T follicular helper cell (primary cell): ENCODE measurements around the gene PTGDR2.

ENCODE experiments used
- DNase-seq: peaks from one replicate; pipeline ENCODE4 v3.0.0-alpha.2; 2020; ENCODE audit warnings: low read depth

PTGDR2 gene

DNA sequence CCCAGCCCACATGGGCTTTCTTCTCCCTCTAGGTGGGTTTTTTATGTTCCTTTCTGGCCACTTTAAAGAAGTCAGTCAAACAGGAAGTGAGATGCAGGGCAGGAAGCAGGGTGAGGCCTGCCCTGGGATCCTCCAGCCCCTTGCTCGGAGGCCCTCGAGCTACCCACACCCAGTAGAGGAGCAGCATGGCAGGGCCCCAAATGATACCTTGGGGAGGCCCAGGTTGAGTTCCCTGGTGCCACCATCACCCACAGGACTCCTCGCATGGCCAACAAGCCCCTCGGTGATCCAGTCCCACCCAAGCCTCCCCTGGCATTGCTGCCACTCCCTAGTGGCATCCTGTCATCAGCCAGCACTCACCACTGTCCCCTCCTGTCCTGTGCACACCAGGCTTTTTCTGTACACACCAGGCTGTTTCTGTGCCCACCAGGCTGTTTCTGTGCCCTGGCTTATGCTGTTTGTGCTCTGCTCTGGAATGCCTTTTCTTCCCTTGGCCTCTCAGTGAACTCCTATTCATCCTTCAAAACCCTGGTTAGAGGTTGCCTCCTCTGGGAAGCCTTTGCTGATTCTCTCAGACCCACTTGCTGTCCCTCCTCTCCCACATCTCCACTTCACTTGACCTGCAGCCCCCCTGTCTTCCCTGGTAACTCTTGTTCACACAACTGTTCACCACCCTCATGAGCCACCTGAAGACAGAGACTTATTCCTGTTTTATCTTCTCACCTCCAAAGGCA is 3.1 kb upstream of the PTGDR2 start:
- DNase-seq: no peak

DNA sequence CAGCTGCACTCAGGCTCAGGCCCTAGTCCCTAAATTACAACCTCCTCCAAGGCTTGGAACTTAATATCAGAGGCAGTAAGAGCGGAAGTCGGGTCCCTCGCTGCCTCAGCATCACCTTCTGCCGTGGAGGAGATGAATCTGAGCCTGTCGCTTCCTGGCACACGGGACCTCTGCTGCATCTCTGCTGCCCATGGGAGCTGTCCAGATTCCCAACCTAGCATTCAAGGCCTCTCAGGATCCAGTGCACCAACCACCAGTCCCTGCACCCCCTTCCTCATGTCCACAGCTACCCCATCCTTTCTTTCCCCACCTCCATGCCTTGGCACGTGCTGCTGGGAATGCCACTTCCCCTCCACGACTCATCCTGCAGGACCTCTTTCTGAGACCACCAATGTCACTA is 2.5 kb upstream of the PTGDR2 start:
- no peak for DNase-seq

DNA sequence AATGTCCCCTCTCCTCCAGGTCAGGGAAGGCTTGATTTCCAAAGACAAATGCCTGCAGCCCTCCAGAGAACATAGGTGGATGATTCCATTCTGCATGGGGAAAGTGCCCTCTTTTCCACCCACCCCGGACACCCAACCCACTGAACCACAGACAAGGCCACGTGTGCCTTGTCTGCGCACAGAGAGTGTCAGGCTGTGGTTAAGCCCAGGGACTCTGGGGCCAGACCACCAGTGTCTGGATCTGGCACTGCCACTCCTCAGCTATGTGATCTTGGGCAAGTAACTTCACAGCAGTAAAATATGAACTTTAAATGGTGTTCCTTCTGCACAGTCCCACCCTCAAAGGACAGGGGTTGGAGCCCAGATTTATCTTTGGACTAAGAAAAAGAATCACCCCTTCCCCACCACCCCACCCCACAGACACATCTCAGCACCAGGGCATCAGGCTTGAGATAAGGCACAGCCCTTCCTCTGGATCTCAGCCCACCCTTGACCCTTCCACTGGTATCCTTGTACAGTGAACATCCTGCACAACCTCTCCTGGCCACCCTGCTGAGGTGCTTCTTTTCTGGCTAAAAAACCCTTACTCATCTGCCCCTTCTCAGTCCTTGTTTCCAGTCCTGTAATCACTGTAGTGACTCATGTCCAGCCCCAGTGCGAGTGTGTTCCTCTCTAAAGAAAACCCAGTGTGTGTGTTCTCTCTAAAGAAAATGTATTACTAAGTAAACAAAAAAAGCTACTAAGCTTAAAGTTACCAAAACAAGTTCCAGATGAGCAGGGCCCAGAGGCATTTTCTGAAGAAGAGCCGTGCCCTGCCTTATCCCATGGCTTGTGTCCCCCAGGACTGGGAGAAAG is 1.9 kb upstream of the PTGDR2 start:
- no peak for DNase-seq

DNA sequence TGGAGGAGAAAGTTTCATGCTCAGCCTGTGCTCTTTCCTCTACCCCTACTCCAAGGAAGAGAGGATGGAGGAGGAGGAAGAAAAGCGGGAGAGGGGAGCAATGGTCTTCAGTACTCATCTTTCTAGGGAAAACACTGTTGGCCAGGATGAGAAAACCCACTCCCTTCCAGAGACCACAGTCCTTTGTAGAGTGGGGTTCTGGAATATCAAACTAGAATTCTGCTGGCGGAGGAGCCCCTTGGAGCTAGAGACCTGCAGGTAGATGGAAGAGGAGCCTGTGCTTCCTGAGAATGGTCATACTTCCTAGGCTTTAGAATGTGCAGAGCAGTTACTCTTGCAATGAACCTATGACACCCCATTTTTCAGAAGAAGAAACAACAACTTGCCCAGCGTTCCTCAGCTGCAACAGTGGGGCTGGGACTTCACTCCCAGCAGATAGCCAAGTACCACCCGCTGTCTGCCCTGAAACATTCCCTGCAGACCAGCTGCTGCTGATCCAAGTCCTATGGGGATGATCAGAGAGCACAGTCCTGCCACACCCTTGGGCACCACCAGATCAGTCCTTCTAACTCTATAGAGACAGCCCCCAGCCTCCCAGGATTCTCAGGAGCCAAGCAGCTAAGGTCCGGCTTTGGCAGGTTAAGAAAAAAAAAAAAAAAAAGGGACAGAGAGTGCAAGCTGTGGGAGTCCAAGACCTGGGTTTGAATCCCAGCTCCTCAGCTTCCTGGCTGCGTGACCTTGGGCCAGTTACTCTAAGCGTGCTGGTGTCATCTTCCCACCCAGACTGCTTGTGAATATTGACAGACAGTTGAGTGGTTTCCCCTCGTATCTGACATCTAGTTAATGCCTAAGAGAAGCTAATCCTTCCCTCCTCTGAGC is 664 bp downstream of the PTGDR2 start:
- no peak for DNase-seq

DNA sequence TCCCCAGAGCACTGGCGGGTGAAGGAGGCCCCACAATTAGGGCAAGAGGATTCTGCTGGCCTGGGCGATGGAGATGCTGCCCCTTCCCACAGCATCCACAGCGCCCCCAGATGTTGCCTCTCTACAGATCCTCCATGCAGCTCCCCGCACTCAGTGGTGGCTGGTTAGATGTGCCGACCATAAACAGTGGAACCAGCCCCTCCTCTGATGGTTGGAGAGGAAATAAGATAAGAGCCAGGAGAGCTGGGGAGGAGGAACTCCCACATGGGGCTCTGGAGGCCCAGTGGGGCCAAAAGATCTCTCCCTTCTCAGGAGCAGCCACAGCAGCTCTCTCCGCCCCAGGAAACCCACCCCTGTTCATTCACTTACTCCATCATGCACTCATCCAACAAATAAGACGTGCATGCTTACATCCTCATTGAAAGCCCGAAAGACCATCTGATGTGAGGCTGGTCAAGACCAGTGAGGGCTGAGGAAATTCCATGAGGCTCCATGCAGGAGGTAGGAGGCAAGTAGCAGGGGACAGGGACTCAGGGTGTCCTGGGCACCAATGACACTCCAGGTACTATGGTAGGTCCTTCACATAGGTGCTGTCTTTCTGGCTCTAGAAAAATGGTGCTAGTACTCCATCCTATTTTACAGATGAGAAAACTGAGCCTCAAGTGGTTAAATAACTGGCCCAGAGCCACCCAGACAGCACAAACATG is 1.5 kb downstream of the PTGDR2 start:
- no peak for DNase-seq

DNA sequence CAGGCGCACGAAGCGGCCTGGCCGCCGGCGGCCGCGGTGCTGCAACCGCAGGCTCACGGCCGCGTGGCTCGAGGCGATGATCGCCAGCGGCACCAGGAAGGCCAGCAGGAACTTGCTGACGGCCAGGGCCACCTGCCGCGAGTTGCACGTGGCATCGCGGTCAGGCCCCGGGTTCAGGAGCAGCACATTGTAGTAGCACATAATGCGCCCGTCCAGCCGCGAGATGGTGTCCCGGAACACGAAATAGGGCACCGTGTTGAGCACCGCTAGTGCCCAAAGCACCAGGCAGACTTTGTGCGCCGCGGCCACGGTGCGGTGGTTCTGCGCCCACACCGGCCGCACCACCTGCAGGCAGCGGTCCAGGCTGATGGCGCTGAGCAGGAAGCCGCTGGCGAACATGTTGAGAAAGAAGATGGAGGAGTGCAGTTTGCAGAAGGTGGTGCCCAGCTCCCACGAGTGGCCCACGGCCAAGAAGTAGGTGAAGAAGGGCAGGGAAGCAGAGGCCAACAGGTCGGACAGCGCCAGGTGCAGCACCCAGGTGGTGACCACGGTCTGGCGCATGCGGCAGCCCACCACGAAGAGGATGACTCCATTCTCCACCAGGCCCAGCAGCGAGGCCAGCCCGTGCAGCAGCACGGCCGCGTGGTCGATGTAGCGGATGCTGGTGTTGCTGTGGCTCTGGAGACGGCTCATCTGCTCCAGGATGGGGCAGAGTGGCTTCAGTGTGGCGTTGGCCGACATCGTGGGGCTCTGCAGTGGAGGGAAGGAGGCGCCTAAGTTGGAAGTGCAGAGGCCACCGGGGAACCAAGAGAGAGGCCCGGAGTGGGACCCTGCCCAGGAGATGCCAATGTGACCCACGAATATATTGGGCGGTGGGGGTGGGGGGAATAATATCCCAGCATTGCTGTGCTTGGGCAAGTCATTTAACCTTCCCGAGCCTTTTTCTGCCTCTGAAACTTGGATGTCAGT is 2.5 kb downstream of the PTGDR2 start:
- no peak for DNase-seq

DNA sequence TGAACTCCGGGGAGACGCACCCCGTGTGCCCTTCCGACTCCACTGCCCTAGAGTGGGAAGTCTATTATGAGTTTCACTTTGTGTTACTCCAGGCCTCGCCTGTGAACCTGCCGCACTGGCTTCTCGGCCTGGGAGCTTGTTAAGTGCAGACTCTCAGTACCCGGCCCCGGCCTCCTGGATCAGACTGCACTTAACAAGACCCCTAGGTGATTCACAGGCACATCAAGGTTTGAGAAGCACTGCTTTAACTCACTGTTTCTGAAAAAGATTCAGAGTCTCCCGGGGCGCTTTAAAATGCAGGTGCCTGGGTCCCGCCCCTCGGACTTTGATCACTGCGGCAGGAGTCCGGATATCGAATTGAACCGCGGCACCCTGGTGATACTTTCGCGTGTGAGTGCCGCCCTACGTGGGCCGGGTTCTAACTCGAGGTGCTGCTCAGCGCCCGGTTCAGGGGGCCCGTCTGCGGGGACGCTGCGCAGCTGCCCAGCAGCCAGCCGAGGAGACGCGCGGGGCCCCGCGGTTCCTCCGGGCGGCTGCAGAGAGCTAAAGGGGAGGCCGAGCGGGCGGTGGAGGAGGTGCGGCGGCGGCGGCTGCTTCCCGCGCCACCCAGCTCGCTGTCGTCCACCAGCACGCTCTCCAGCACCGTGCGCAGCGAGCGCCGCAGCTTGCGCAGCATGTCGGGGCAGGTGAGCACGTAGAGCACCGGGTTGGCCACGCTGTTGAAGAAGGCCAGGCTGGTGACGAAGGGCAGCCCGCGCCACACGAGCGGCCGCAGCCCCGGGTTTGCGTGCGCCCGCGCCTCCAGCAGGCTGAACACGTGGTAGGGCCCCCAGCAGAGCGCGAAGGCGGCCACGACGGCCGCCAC is 3.4 kb downstream of the PTGDR2 start:
- DNase-seq: no peak

DNA sequence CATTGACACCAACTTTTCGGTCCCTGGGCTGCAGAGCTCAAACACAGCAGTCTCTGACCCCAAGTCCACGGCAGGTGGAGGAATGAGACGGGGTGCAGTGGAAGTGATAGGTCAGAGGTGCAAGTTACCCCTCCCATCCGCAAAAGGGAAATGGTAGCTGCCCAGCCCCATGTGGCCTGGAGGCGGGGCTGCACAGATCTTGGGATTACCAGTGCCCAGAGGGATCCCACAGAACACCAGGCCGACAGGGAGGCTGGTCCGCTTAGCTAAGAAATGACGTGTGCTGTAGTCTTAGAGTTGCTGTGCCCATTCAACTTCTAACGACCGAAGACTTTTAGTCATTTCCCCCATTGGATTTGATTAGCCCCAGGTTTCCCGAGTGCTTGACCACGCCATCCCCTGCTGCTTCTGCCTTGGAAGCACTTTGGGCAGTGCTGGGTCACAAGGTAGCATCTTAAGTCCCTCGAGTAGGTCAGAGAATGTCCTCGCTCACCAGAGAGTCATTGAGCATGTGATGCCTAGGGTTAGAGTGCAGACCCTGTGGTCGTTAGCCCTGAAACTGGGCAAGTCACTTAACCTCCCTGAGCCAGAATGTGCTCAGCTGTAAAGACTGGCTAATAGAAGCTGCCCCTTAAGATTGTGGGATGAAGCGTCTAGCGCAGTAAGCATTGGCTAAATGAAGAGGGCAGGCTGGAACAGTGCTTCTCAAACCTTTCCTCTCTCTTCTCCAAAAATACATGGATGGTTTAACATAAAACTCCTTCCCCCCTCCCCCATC is 4.2 kb downstream of the PTGDR2 start:
- DNase-seq: no peak

DNA sequence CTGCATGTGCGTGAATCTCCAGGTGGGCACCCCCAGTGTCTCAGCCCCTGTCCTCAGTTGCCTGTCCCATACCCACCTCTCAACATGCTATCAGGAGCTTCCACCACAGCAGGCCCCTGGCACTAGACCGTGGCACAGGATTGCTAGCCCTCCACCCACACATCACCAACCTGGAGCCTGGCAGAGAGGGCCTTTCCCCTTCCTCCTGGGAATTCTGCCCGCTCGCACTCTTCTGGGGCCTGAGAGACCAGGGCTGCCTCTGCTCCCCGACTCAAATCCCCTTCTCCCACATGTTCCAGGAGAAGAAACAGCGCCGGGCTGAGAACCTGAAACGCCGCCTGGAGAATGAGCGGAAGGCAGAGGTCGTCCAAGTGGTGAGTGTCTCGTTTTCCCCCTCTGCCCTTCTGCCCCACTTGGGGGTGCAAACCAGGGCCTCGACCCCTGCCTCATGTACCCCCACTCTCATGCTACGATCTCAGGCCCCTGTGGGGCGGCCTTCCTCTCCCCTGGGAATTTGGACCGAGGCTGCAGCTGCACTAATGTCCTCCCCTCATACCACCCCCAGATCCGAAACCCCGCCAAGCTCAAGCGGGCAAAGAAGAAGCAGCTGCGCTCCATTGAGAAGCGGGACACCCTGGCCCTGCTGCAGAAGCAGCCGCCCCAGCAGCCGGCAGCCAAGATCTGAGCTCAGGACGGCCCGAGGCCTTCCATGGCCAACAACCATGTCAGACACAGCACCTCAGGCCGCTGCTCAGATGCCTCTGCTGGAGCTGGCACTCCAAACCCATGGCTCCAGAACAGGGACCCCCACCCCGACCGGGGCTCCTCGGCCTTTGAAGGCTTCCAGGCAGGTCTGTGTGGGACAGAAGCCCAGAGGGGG is 5.9 kb downstream of the PTGDR2 start:
- DNase-seq: no peak

DNA sequence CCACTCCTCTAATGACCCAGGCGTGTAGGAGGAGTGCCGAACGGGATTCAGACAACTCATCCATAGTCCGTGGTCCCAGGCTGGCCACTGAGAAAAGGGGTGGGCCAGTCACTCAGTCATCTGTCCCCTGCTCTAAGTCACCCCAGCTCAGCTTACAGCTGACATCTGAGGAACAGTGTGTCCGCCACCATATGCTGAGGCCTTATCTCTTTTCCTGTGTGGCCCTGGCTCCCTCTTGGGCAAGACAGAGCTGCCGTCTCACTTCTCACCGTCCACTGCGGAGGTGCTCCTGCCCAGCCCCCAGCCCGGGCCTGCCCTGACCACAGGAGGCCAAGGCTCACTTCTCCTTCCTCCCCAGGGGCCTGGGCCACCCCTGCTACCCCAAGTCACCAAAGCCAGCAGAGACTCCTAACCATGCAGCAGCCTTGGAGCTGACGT is 7.0 kb downstream of the PTGDR2 start:
- no peak for DNase-seq

DNA sequence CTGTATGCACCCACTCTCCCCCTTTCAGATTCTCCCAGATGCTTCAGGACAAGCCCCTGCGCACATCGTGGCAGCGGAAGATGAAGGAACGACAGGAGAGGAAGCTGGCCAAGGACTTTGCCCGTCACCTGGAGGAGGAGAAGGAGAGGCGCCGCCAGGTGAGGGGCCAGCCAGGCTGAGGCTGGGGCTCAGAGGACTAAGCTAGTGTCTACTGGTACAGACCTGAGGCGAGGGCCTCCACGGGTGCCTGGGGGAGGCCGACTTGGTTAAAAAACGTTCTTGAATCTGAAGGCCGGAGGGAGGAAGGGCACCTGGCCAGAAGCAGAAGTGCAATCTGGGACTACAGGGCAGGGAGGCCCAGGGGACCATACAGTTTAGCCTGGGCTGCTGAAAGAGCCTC is 7.9 kb downstream of the PTGDR2 start:
- no peak for DNase-seq

DNA sequence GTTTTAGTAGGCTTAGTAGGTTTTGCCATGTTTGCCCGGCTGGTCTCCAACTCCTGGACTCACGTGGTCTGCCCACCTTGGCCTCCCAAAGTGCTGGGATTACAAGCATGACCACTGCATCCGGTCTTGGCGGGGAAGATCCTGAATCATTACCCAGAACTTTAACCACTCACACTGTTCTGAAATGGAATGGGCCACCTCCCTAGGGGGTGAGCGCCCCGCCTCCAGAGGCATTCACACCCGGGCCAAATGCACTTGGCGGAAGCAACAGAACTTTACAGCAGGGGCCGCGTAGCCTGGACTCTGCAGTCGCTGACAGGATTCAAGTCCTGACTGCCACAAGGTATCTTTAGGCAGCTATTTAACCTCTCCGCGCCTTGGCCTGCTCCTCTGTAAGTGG is 8.5 kb downstream of the PTGDR2 start:
- DNase-seq: no peak

DNA sequence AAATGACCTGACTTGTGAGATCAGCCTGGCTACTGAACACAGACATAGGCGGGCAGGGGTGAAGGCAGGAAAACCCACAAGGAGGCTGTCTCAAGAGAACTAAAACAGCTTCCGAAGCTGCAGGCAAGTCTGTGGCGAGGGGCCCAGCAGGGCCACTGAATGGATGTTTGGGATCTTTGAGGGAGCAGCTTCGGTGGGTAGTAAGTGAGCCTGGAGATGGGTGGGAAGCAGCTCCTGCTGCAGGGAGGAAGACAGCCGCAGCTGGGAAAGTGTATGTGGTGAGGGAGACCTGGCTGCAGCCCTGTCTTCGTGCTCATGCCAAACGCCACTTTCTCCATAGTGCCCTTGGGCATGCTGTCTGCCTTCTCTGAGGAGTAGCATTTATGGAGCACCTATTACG is 10.4 kb downstream of the PTGDR2 start:
- DNase-seq: no peak

DNA sequence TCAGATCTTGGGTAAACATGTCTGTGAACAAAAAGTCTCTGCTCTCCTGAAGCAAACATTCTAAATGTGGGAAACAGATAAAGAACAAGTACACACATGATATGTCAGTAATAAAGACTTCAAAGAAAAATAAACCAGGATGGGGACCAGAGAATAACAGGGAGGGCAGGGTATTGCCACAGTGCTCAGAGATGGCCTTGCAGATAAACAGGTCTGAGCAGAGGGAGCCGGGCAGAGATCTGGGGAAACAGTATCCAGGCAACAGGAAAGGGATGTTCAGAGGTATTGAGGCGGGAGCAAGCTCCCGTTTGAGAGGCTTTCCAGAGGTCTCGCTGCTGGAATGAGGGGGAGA is 10.9 kb downstream of the PTGDR2 start:
- DNase-seq: no peak

DNA sequence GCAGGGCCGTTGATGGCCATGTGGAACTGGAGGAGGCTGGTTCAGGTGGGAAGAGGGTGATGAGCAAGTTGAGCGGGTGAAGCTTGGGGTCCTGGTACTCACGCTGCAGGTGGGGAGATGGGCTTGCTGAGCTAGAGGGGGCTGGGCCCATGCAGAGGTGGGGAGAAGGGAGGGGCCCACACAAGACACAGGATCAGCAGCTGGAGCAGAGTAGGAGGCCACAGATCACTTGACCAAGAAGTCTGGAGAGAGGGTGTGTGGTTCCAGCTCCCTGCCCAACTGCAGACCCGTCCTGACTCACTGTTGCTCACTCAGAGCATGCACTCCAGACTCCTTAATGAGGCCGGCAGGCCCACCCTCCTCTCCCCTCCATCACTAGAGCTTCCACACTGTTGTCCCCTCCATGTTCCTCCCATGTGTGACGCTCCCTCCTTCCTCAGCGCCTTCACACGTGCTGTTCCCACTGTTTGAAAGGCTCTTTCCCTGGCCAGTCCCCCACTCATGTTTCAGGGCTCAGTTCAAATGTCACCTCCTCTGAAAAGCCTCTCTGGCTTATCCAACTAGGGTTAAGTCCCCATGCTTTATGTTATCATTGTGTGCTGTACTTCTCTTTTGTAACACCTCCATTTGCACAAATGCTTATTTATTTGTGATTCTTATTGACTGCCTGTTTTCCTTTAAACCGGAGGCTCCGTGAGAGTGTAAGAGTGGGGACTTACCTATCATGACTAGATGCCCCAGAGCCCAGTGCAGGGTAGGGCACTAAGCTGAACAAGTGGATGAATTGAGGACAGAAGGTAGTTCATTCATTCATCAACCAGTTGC is 11.5 kb downstream of the PTGDR2 start:
- no peak for DNase-seq

DNA sequence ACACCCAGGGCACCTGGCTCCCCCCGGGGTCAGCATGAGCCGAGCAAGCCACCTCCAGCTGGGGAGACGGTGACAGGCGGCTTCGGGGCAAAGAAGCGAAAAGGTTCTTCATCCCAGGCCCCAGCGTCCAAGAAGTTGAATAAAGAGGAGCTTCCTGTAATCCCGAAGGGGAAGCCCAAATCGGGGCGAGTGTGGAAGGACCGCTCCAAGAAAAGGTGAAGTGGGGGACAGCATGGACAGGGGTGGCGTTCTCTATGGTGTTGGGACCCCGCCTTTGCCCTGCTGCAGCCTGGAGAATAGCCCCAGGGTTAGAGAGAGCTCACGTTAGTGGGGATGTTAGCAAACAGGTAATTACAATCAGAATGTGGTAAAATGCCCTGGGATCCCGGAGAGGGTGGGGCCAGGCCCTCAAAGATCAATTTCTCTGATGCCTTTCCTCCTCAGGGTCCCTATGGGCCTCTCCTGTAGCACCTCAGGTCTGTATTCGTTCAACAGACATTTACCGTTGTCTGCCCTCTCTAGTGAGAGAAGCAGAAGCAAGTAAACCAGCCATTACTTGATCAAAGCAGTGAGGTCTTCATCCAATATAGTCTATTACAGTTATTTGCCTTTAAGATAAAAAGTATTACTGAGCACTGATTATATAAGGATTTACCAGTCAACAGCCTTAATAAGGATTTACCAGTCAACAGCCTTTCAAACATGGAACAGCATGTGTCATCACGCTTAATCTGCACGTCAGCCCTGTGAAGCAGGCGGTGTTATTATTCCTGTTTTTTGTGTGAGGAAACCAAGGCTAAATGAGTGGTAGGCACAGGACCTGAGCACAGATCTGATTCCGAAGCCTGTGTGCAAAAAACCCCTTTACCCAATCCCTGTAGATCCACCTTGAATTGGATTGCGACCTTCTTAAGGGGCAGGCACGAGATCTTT is 12.8 kb downstream of the PTGDR2 start:
- DNase-seq: no peak
